ENCODE results near the gene GNAT1.

Gene GNAT1

GRCh38 chr3:50235716-50236483 lies 44.5 kb downstream of the GNAT1 start, which contains the start of gene GNAI2:
TSS of gene GNAI2 (plus strand) at chr3:50236204. CDS start at chr3:50236336, 132 bp downstream.
- peak within 1 kb of the TSS; percentile 90 for H3K4me3 ChIP-seq (replicated peaks; ENCODE audit: low read depth, low read length)
- peak; percentile 99 for DNase-seq (ENCODE audit: extremely low read depth, insufficient read length)
- H3K36me3 ChIP-seq (ENCODE audit: control insufficient read depth, insufficient read depth, low read length): no peaks in the 10 kb centered on the region; the same call in 1 of the 2 replicates
- H3K27me3 ChIP-seq (replicated peaks; ENCODE audit: control insufficient read depth, insufficient read depth, low read length): no peaks in the 10 kb centered on the region
- no peak for TF ChIP-seq CTCF (IDR thresholded peaks at IDR 0.05; ENCODE audit: insufficient read depth, low read length, poor library complexity, severe bottlenecking)

GRCh38 chr3:50236484-50237132 lies 45.2 kb downstream of the GNAT1 start:
- Histone ChIP-seq H3K4me3 (replicated peaks; ENCODE audit: low read depth, low read length) (peak overlapping the region; percentile 90), H3K36me3 (ENCODE audit: control insufficient read depth, insufficient read depth, low read length) (peaks cover under 1% of the 10 kb centered on the region), H3K27me3 (replicated peaks; ENCODE audit: control insufficient read depth, insufficient read depth, low read length) (no peaks in the 10 kb centered on the region)
- no peak for DNase-seq (ENCODE audit: extremely low read depth, insufficient read length)
- TF ChIP-seq CTCF (IDR thresholded peaks at IDR 0.05; ENCODE audit: insufficient read depth, low read length, poor library complexity, severe bottlenecking): no peak

- peaks cover 3% of the 10 kb centered on the region for H3K36me3 ChIP-seq (ENCODE audit: control insufficient read depth, insufficient read depth, low read length)
- H3K27me3 ChIP-seq (replicated peaks; ENCODE audit: control insufficient read depth, insufficient read depth, low read length): no peaks in the 10 kb centered on the region
- peak; percentile 38 for DNase-seq (ENCODE audit: extremely low read depth, insufficient read length)
- TF ChIP-seq CTCF (IDR thresholded peaks at IDR 0.05; ENCODE audit: insufficient read depth, low read length, poor library complexity, severe bottlenecking): no peak
- peak overlapping the region; percentile 90 for H3K4me3 ChIP-seq (replicated peaks; ENCODE audit: low read depth, low read length)
Observed at GRCh38 chr3:50237133-50237651, 45.8 kb downstream of the GNAT1 start.

GRCh38 chr3:50237754-50238548 lies 46.5 kb downstream of the GNAT1 start:
- TF ChIP-seq CTCF (IDR thresholded peaks at IDR 0.05; ENCODE audit: insufficient read depth, low read length, poor library complexity, severe bottlenecking): no peak
- peak overlapping the region; percentile 90 for H3K4me3 ChIP-seq (replicated peaks; ENCODE audit: low read depth, low read length)
- peaks cover 3% of the 10 kb centered on the region for H3K36me3 ChIP-seq (ENCODE audit: control insufficient read depth, insufficient read depth, low read length)
- no peaks in the 10 kb centered on the region for H3K27me3 ChIP-seq (replicated peaks; ENCODE audit: control insufficient read depth, insufficient read depth, low read length)
- DNase-seq (ENCODE audit: extremely low read depth, insufficient read length): peak; percentile 89

- H3K4me3 ChIP-seq (replicated peaks; ENCODE audit: low read depth, low read length): peak overlapping the region; percentile 90
- DNase-seq (ENCODE audit: extremely low read depth, insufficient read length): no peak
Observed at GRCh38 chr3:50238549-50239026, 47.2 kb downstream of the GNAT1 start.

More at GRCh38 chr3:50238549-50239026, 47.2 kb downstream of the GNAT1 start:
- no peak for TF ChIP-seq CTCF (IDR thresholded peaks at IDR 0.05; ENCODE audit: insufficient read depth, low read length, poor library complexity, severe bottlenecking)
- H3K27me3 ChIP-seq (replicated peaks; ENCODE audit: control insufficient read depth, insufficient read depth, low read length): no peaks in the 10 kb centered on the region
- H3K36me3 ChIP-seq (ENCODE audit: control insufficient read depth, insufficient read depth, low read length): peaks cover 3% of the 10 kb centered on the region

All from GM06990 (cell line).